Measurements from ENCODE around the gene BAD.
A peak's percentile ranks its signal among the peaks of the same experiment; 100 is the strongest.
"Not testable (repeated sequence)": the region's sequence is repeated elsewhere in the genome, so short reads cannot be mapped to it uniquely, and the experiment has no call there.

The BAD gene

GRCh38 chr11:64251753-64252002 lies 32.8 kb downstream of the BAD start:
- Histone ChIP-seq H3K36me3 (ENCODE audit: control insufficient read depth, insufficient read depth, low read length) (peaks cover 31% of the 10 kb centered on the region), H3K9me3 (ENCODE audit: control insufficient read depth, low read length) (no peaks in the 10 kb centered on the region), H3K27ac (ENCODE audit: low read depth, low read length, severe bottlenecking) (no peak overlapping the region), H3K4me3 (ENCODE audit: extremely low read depth, insufficient read depth, low read length, poor library complexity, severe bottlenecking) (peak overlapping the region; percentile 78), H3K4me1 (ENCODE audit: control insufficient read depth, insufficient read depth, low read length, poor library complexity, severe bottlenecking) (peaks cover 35% of the 10 kb centered on the region)
- WGBS, 2 experiments (ENCODE audit: insufficient coverage in 2 of 2), result 0 to 1% methylated on average over 17 to 18 of the region's 18 CpGs

GRCh38 chr11:64251016-64251752 lies 33.3 kb downstream of the BAD start, which contains the start of gene PLCB3:
PLCB3 (plus strand) TSS chr11:64251530; CDS start chr11:64251650, 120 bp downstream.
- peak within 1 kb of the TSS; percentile 41 for H3K27ac ChIP-seq (ENCODE audit: low read depth, low read length, severe bottlenecking)

GRCh38 chr11:64250415-64251015 lies 34.0 kb downstream of the BAD start:
- H3K4me1 ChIP-seq (ENCODE audit: control insufficient read depth, insufficient read depth, low read length, poor library complexity, severe bottlenecking), result peaks cover 35% of the 10 kb centered on the region
- H3K4me3 ChIP-seq (ENCODE audit: extremely low read depth, insufficient read depth, low read length, poor library complexity, severe bottlenecking), result peak overlapping the region; percentile 49
- H3K9me3 ChIP-seq (ENCODE audit: control insufficient read depth, low read length), result no peaks in the 10 kb centered on the region
- peak overlapping the region; percentile 41 for H3K27ac ChIP-seq (ENCODE audit: low read depth, low read length, severe bottlenecking)
- 0 to 19% methylated on average over 6 to 12 of the region's 13 CpGs for WGBS, 2 experiments (ENCODE audit: insufficient coverage in 2 of 2)
- H3K36me3 ChIP-seq (ENCODE audit: control insufficient read depth, insufficient read depth, low read length), result peaks cover 20% of the 10 kb centered on the region

More at GRCh38 chr11:64251016-64251752, 33.3 kb downstream of the BAD start, which contains the start of gene PLCB3:
- H3K4me1 ChIP-seq (ENCODE audit: control insufficient read depth, insufficient read depth, low read length, poor library complexity, severe bottlenecking), result peaks cover 35% of the 10 kb centered on the region
- H3K36me3 ChIP-seq (ENCODE audit: control insufficient read depth, insufficient read depth, low read length), result peaks cover 26% of the 10 kb centered on the region
- WGBS, 2 experiments (ENCODE audit: insufficient coverage in 2 of 2), result 1 to 2% methylated on average over 54 to 68 of the region's 75 CpGs
- H3K4me3 ChIP-seq (ENCODE audit: extremely low read depth, insufficient read depth, low read length, poor library complexity, severe bottlenecking), result peak within 1 kb of the TSS; percentile 78
- no peaks in the 10 kb centered on the region for H3K9me3 ChIP-seq (ENCODE audit: control insufficient read depth, low read length)

GRCh38 chr11:64249563-64250414 lies 34.7 kb downstream of the BAD start:
- WGBS, 2 experiments (ENCODE audit: insufficient coverage in 2 of 2), result 64 to 87% methylated on average over 6 of the region's 8 CpGs
- no peak overlapping the region for H3K27ac ChIP-seq (ENCODE audit: low read depth, low read length, severe bottlenecking)
- H3K36me3 ChIP-seq (ENCODE audit: control insufficient read depth, insufficient read depth, low read length), result peaks cover 17% of the 10 kb centered on the region
- H3K9me3 ChIP-seq (ENCODE audit: control insufficient read depth, low read length), result no peaks in the 10 kb centered on the region
- H3K4me1 ChIP-seq (ENCODE audit: control insufficient read depth, insufficient read depth, low read length, poor library complexity, severe bottlenecking), result peaks cover 35% of the 10 kb centered on the region
- no peak overlapping the region for H3K4me3 ChIP-seq (ENCODE audit: extremely low read depth, insufficient read depth, low read length, poor library complexity, severe bottlenecking)

- no peak overlapping the region for H3K27ac ChIP-seq (ENCODE audit: low read depth, low read length, severe bottlenecking)
- WGBS, 2 experiments (ENCODE audit: insufficient coverage in 2 of 2), result 92 to 100% methylated on average over 1 to 4 of the region's 4 CpGs
Observed at GRCh38 chr11:64249038-64249437, 35.4 kb downstream of the BAD start.

GRCh38 chr11:64248578-64248977 lies 35.9 kb downstream of the BAD start:
- Histone ChIP-seq H3K27ac (ENCODE audit: low read depth, low read length, severe bottlenecking) (no peak overlapping the region), H3K4me3 (ENCODE audit: extremely low read depth, insufficient read depth, low read length, poor library complexity, severe bottlenecking) (no peak overlapping the region), H3K4me1 (ENCODE audit: control insufficient read depth, insufficient read depth, low read length, poor library complexity, severe bottlenecking) (peaks cover 41% of the 10 kb centered on the region), H3K9me3 (ENCODE audit: control insufficient read depth, low read length) (no peaks in the 10 kb centered on the region), H3K36me3 (ENCODE audit: control insufficient read depth, insufficient read depth, low read length) (peaks cover 22% of the 10 kb centered on the region)
- 46 to 70% methylated on average over 4 to 7 of the region's 7 CpGs for WGBS, 2 experiments (ENCODE audit: insufficient coverage in 2 of 2)

More at GRCh38 chr11:64249038-64249437, 35.4 kb downstream of the BAD start:
- no peaks in the 10 kb centered on the region for H3K9me3 ChIP-seq (ENCODE audit: control insufficient read depth, low read length)
- H3K4me3 ChIP-seq (ENCODE audit: extremely low read depth, insufficient read depth, low read length, poor library complexity, severe bottlenecking), result no peak overlapping the region
- H3K36me3 ChIP-seq (ENCODE audit: control insufficient read depth, insufficient read depth, low read length), result peaks cover 18% of the 10 kb centered on the region
- H3K4me1 ChIP-seq (ENCODE audit: control insufficient read depth, insufficient read depth, low read length, poor library complexity, severe bottlenecking), result peaks cover 36% of the 10 kb centered on the region

- Histone ChIP-seq H3K4me3 (ENCODE audit: extremely low read depth, insufficient read depth, low read length, poor library complexity, severe bottlenecking) (peak overlapping the region; percentile 59), H3K27ac (ENCODE audit: low read depth, low read length, severe bottlenecking) (peak overlapping the region; percentile 90), H3K4me1 (ENCODE audit: control insufficient read depth, insufficient read depth, low read length, poor library complexity, severe bottlenecking) (peaks cover 46% of the 10 kb centered on the region), H3K9me3 (ENCODE audit: control insufficient read depth, low read length) (no peaks in the 10 kb centered on the region), H3K36me3 (ENCODE audit: control insufficient read depth, insufficient read depth, low read length) (peaks cover 21% of the 10 kb centered on the region)
- 33 to 34% methylated on average over 26 of the region's 31 CpGs for WGBS, 2 experiments (ENCODE audit: insufficient coverage in 2 of 2)
Observed at GRCh38 chr11:64247729-64248531, 36.5 kb downstream of the BAD start.

GRCh38 chr11:64246871-64247728 lies 37.4 kb downstream of the BAD start, which contains the start of gene PPP1R14B:
PPP1R14B (minus strand) TSS chr11:64246943; CDS start chr11:64246673, 270 bp downstream.
- no peaks in the 10 kb centered on the region for H3K9me3 ChIP-seq (ENCODE audit: control insufficient read depth, low read length)
- WGBS, 2 experiments (ENCODE audit: insufficient coverage in 2 of 2), result 0% methylated on average over 32 to 39 of the region's 74 CpGs
- peak within 1 kb of the TSS; percentile 90 for H3K27ac ChIP-seq (ENCODE audit: low read depth, low read length, severe bottlenecking)
- peaks cover 22% of the 10 kb centered on the region for H3K36me3 ChIP-seq (ENCODE audit: control insufficient read depth, insufficient read depth, low read length)
- peak within 1 kb of the TSS; percentile 89 for H3K4me3 ChIP-seq (ENCODE audit: extremely low read depth, insufficient read depth, low read length, poor library complexity, severe bottlenecking)
- H3K4me1 ChIP-seq (ENCODE audit: control insufficient read depth, insufficient read depth, low read length, poor library complexity, severe bottlenecking), result peaks cover 44% of the 10 kb centered on the region

GRCh38 chr11:64246621-64246870 lies 37.9 kb downstream of the BAD start:
- WGBS, 2 experiments (ENCODE audit: insufficient coverage in 2 of 2), result 0% methylated on average over 13 to 25 of the region's 43 CpGs

More at GRCh38 chr11:64246621-64246870, 37.9 kb downstream of the BAD start:
- not testable (repeated sequence) for H3K27ac ChIP-seq (ENCODE audit: low read depth, low read length, severe bottlenecking); H3K9me3 ChIP-seq (ENCODE audit: control insufficient read depth, low read length)
- Histone ChIP-seq H3K4me1 (ENCODE audit: control insufficient read depth, insufficient read depth, low read length, poor library complexity, severe bottlenecking) (peaks cover 42% of the 10 kb centered on the region), H3K4me3 (ENCODE audit: extremely low read depth, insufficient read depth, low read length, poor library complexity, severe bottlenecking) (peak overlapping the region; percentile 89), H3K36me3 (ENCODE audit: control insufficient read depth, insufficient read depth, low read length) (peaks cover 22% of the 10 kb centered on the region)

All from mesodermal cell (in vitro differentiated cells).